Measurements from ENCODE around the gene PNMA8B. TPM values are rescaled to one million over a fixed set of nuclear protein-coding genes. Genes with fewer than 3 reads are reported as not detected.

The PNMA8B gene
- total RNA-seq, 1 experiment from 2014 or later: 1.5 TPM

DNA sequence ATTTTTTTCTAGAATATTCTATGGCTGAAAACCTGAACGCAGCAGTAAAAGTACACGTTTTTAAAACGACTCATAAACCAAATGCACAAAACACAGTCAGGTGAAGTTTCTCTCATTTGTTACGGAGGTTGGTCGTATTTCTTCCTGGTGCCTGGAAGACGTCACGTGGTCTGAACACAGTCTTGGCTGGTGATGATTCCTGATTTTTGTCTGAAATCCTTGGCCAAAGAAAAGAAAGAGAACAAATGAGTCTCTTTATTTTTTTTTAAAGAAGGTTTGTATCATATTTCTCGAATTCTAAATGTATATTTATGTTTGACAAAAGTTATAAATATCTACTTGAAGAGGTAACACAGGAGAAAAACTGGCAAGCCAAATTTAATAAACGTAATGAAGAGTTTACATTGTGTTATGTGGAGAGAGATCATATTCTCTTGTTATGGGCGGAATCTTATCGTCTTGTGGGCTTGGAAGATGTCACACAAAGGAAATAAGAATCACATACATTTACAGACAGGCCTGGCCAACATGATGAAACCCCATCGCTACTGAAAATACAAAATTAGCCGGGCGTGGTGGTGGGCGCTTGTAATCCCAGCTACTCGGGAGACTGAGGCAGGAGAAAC lies 14.3 kb downstream of the PNMA8B start:
- Histone ChIP-seq H4K5ac (ENCODE audit: insufficient read length, low read depth, low read length) (no peak overlapping the region), H2BK120ac (ENCODE audit: low read depth, low read length, poor library complexity, severe bottlenecking) (no peak overlapping the region), H3K23me2 (ENCODE audit: insufficient read length, low read depth, low read length, poor library complexity, severe bottlenecking) (no peaks in the 10 kb centered on the region), H3K79me1 (ENCODE audit: insufficient read depth, low read depth, low read length, poor library complexity, severe bottlenecking) (no peaks in the 10 kb centered on the region), H3K27ac (ENCODE audit: insufficient read length, low read depth, low read length) (no peak overlapping the region), H4K20me1 (ENCODE audit: control insufficient read depth, insufficient read depth, insufficient read length) (no peaks in the 10 kb centered on the region), H3K4ac (ENCODE audit: low read depth, low read length) (no peak overlapping the region), H2AK5ac (ENCODE audit: insufficient read length, low read length) (no peak overlapping the region), H3K56ac (ENCODE audit: insufficient read length, low read depth, low read length) (no peak overlapping the region), H2BK12ac (ENCODE audit: insufficient read length, low read depth, low read length) (no peak overlapping the region), H3K14ac (ENCODE audit: insufficient read depth, low read length) (no peak overlapping the region), H4K8ac (replicated peaks; ENCODE audit: insufficient read length, low read depth, low read length) (no peak overlapping the region), H3K4me2 (ENCODE audit: insufficient read depth, insufficient read length, low read length) (no peak overlapping the region), H4K91ac (ENCODE audit: insufficient read length, low read depth, low read length) (no peak overlapping the region), H3K27me3 (ENCODE audit: insufficient read depth, low read length) (no peaks in the 10 kb centered on the region), H3K4me1 (ENCODE audit: insufficient read depth, low read length) (no peaks in the 10 kb centered on the region), H2BK15ac (ENCODE audit: low read depth, low read length) (no peak overlapping the region), H2BK5ac (ENCODE audit: insufficient read length, low read length) (no peak overlapping the region), H3K9ac (ENCODE audit: extremely low read depth, insufficient read length, low read length) (no peak overlapping the region), H3K79me2 (ENCODE audit: insufficient read depth, low read length) (no peaks in the 10 kb centered on the region), H3K23ac (ENCODE audit: insufficient read length, low read depth, low read length) (no peak overlapping the region), H2BK20ac (ENCODE audit: low read depth, low read length, poor library complexity, severe bottlenecking) (no peak overlapping the region), H3K9me3 (ENCODE audit: control insufficient read depth, low read depth, low read length) (no peaks in the 10 kb centered on the region), H3K18ac (ENCODE audit: insufficient read length, low read depth, low read length) (no peak overlapping the region), H2AFZ (ENCODE audit: low read length) (no peak overlapping the region), H3T11ph (ENCODE audit: low read length) (no peak overlapping the region)
- no peak for DNase-seq
- Mint-ChIP-seq H3K27ac (no peak overlapping the region), H3K4me3 (no peak overlapping the region), H3K4me1 (peaks cover 15 to 26% of the 10 kb centered on the region in 2 experiments), H3K36me3 (ENCODE audit: insufficient read depth in 1 of 3, low read depth in 3 of 3) (no peaks in the 10 kb centered on the region), H3K9me3 (no peaks in the 10 kb centered on the region), H3K27me3 (ENCODE audit: low read depth) (peaks cover 6% of the 10 kb centered on the region; the same call in 1 of the 2 replicates)
- no CpG with 5 or more reads among the region's 16 CpGs for WGBS (ENCODE audit: extremely low coverage, insufficient read length, low lambda C conversion rate)
- TF ChIP-seq, protein P1, sequence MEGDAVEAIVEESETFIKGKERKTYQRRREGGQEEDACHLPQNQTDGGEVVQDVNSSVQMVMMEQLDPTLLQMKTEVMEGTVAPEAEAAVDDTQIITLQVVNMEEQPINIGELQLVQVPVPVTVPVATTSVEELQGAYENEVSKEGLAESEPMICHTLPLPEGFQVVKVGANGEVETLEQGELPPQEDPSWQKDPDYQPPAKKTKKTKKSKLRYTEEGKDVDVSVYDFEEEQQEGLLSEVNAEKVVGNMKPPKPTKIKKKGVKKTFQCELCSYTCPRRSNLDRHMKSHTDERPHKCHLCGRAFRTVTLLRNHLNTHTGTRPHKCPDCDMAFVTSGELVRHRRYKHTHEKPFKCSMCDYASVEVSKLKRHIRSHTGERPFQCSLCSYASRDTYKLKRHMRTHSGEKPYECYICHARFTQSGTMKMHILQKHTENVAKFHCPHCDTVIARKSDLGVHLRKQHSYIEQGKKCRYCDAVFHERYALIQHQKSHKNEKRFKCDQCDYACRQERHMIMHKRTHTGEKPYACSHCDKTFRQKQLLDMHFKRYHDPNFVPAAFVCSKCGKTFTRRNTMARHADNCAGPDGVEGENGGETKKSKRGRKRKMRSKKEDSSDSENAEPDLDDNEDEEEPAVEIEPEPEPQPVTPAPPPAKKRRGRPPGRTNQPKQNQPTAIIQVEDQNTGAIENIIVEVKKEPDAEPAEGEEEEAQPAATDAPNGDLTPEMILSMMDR (conservative IDR thresholded peaks at IDR 0.05): no peak
